Lung microvascular endothelial cell (primary cell): ENCODE results near the gene NPIPB13. TPM values are rescaled to one million over a fixed set of nuclear protein-coding genes. Genes with fewer than 3 reads are reported as not detected.
"Not testable (repeated sequence)": the region's sequence is repeated elsewhere in the genome, so short reads cannot be mapped to it uniquely, and the experiment has no call there.

Experiments used
- DNase-seq, 2 donors: peaks; one replicate each; pipeline versions ENCODE4 v3.0.0 to v3.0.0-alpha.2; 2010; ENCODE audit warnings: low read depth in 2 of 2
- total RNA-seq: library from RNA; depleted of rRNA; stranded (reverse); fragments of >200 nt; gene quantifications from 2 replicates; pipeline ENCODE4 v1.2.1, GENCODE V29; 2014

Gene NPIPB13
- total RNA-seq, result 0.22 and 0.60 TPM in 2 replicates

DNA sequence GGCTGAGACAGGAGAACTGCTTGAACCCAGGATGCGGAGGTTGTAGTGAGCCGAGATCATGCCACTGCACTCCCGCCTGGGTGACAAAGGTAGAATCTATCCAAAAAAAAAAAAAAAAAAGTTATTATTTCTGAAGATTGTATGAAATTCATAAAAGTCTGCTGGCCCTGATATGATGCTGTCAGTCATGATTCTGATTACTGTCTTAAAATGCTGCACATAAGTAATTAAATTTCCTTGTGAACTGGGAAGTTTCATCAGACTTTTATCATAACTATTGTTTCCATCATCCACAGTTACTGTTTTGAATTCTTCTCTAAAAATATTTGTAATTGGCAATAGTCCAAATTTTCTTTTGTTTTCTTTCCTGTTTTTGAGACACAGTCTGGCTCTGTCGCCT lies at the start of gene NPIPB13:
Gene NPIPB13, minus strand, starts transcription at position 101 of the 400 bp plus-strand sequence. CDS start 2,906 bp downstream, outside the sequence.
- DNase-seq, result not testable (repeated sequence)

DNA sequence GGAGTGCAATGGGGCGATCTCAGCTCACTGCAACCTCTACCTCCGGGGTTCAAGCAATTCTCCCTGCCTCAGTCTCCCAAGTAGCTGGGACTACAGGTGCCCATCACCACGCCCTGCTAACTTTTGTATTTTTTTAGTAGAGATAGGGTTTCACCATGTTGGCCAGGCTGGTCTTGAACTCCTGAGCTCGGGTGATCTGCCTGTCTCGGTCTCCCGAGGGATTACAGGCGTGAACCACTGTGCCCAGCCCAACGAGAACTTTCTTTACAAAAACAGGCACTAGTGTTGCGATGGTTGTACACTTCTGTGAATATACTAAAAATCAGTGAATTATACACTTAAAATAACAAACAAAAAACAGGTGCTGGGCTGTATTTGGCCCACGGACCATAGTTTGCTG lies 34.1 kb upstream of the NPIPB13 start:
- DNase-seq, result not testable (repeated sequence)

DNA sequence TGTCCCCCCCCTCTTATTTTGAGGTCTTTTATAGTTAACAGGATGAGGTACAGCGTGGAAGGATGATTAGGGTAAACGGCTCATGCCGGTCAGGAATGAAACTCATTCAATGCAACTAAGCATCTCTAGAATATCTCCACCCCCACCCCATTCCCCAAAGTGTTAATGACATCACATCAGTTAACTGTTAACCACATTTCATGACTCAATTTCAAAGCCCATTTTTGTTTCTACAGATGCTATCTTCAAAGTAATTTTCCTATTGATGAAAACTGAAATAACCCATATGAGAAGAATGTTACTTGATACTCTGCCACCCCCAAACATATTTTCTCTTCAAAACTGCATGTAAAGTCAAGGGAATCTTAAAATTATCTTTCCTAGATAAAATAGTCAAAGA lies 30.2 kb upstream of the NPIPB13 start:
- DNase-seq, result not testable (repeated sequence)

DNA sequence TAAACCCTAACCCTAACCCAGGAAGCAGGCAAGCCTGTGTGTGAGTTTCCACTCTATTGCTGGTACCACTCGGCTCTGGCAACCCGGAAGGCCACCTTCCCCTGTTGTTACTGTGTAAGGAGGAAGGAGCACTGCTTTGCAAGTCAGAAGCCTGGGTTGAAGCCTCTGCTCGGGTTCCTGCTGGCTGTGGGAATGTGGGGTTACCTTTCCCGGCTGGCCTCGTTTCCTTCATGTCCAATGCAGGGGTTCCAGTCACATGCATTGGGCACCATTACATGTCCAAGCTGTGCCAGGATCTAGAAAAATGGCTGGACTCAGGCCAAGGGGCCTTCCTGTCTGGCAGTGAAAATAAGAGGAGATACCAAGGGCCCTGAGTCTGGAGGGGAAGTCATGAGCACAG lies 31.2 kb downstream of the NPIPB13 start:
- DNase-seq, result not testable (repeated sequence)

DNA sequence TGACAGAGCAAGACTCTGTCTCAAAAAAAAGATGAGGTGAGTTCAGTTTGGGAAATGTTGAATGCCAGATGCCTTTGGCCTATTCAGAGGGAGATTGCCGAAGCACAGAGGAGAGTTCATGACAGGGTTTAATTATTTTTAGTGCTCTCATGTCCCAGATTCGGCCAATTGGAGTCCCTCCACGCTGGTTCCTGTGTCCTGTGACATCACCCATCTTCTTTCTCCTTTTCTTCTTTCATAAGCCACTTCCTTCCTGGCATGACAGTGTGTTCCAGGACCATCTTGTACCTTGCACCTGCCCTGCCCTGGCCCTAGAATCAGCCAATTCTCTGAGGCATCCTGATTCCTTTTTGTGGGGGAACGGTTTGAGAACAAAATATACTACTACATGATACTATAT lies 36.9 kb downstream of the NPIPB13 start:
- not testable (repeated sequence) for DNase-seq

DNA sequence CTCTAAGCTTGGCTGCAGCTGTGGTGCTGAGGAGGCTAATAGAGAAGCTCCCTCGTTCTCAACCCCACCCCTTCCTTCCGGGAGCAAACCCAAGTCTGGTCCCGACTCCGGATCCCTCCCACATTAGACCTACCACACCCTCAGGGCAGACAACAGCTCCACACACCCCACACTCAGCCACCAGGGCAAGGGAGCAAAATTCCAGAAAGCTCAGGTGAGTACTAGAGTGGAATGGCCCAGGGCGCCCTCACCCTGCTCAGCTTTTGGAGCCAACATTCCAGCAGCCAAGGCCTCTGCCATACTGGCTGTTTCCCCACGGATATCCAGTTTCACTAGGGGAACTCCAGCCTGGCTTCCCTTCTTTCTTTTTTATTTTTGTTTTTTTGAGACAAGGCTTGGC lies 39.2 kb downstream of the NPIPB13 start:
- DNase-seq, result not testable (repeated sequence)

DNA sequence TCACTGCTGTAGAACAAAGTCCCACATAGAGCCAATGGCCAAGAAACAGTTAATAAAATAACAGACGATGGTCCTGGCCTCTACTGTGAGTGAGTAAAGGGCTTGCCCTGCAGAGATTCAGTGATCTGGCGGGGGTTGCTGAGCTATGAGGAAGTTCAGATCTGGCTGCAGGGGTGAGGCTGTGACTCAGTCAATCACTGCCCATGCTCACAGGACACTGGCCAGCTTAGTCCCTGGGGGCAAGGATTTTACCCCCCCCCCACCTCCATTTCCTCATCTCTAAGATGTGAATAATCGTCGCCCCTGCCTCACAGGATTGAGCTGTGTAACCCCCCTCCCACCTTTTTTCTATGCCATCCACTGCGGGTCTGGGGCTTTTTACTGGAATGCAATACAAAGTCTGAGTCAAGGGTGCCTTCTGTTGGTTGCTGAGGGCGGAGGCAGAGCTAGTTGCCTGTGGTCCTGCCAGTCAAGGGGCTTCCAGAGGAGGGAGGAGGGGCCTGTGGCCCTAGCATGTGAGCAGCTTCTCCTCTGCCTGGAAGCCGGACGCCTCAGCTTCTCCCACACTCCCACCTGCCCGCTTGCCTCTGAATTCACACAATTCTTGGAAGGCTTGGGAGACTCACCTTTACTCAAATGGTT lies 41.1 kb downstream of the NPIPB13 start:
- DNase-seq, result not testable (repeated sequence)

DNA sequence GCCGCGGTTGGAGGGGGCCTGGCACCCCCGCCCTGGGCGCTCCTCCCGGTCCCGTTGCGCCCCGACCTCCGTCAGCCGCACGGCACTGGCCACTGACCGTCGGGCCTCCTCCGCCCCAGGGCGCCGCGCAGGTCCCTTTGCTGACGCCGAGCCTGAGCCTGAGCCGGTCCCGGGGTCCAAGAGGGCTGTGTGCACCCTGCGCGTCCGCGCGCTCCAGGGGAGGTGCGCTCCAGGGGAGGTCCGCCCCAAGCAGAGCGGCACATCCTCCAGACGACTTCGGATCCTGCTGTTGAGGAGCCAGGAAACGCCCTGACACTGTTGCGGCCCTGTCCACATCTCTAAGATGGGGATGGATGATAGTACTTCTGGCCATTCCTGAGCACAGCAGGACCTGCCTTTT lies 42.0 kb downstream of the NPIPB13 start:
- not testable (repeated sequence) for DNase-seq

DNA sequence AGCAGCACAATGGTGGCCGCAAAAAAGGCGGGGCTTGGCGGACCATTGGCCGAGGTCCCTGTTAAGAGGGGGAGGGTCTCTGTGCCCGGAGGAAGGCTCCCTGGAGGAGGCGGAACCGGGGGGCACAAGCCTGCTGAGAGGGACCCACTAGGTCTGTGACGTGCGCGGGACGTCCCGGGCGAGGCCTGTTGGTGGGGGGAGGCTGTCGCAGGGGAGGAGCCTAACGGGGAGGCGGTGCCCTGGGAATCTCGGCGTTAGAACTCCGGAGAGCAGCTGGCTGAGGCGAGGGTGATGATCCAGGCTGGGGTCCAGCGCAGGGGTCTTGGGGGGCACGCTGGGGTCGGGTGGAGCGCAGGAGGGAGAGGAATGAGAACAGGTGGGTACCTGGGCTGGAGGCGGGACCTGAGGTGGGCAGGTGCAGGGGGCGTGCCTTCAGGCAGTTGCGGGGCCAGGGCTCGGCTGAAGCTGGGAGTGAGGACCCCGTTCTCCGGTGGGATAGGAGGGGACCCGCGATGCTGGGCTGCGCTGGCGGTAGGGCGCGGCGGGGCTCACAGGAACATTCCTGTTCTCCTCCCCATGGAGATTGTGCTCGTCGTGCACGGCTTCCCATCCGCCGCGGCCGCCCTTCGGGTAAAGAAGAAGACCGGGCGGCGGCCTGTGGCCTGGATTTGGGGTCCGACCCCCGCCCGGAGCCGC lies 42.6 kb downstream of the NPIPB13 start:
- not testable (repeated sequence) for DNase-seq

DNA sequence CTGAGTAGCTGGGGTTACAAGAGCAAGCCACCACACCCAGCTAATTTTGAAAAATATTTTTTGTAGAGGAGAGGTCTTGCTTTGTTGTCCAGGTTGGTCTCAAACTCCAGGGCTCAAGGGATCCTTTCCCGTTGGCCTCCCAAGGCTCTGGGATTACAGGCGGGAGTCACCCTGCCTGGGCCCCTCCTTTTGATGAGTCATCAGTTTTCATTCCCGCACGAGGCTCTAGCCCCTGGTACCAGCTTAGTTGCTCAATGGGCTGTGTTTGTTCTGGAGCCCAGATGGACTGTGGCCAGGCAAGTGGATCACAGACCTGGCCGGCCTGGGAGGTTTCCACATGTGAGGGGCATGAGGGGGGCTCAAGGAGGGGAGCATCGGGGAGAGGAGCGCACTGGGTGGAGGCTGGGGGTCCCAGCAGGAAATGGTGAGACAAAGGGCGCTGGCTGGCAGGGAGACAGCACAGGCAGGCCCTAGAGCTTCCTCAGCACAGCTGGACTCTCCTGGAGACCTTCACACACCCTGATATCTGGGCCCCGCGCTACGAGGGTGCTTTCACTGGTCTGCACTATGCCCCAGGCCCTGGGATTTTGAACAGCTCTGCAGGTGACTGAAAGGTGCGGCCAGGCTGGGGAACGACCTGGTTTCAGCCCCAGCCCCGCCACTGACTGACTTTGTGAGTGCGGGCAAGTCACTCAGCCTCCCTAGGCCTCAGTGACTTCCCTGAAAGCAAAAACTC lies 48.5 kb downstream of the NPIPB13 start:
- DNase-seq, result not testable (repeated sequence)

DNA sequence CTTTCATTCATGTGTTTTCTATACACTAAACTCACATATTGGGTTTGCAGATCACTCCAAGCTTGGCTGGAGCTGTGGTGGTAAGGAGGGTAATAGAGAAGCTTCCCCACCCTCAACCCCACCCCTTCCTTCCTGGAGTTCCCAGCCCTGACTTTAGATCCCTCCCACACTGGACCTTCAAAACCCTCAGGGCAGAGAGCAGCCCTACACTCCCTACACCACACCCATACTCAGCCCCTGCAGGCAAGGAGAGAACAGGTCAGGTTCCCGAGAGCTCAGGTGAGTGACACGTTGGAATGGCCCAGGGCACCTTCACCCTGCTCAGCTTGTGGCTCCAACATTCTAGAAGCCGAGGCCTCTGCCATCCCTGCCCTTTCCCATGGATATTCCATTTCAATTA lies 49.2 kb downstream of the NPIPB13 start, which contains the start of gene SULT1A3:
Gene SULT1A3, plus strand, starts transcription at position 207 of the 400 bp plus-strand sequence. CDS start 1,474 bp downstream, outside the sequence.
- not testable (repeated sequence) for DNase-seq

Other genes with a start within 250 kb of the NPIPB13 start
- under 0.01 and 0.20 TPM in 2 replicates for gene DOC2A, start 237.5 kb downstream of the NPIPB13 start, total RNA-seq
- gene C16orf92, start 225.3 kb downstream of the NPIPB13 start, total RNA-seq, result not detected in 2 replicates
- not detected in 2 replicates for gene TLCD3B, start 217.2 kb downstream of the NPIPB13 start, total RNA-seq
- gene ALDOA, start 182.7 kb downstream of the NPIPB13 start, total RNA-seq, result 319 and 337 TPM in 2 replicates
- gene PPP4C, start 172.5 kb downstream of the NPIPB13 start, total RNA-seq, result 174 and 199 TPM in 2 replicates
- gene TBX6, start 156.6 kb downstream of the NPIPB13 start, total RNA-seq, result under 0.01 TPM in 2 replicates
- 14.4 and 29.4 TPM in 2 replicates for gene YPEL3, start 152.3 kb downstream of the NPIPB13 start, total RNA-seq
- gene GDPD3, start 134.9 kb downstream of the NPIPB13 start, total RNA-seq, result 0.22 and 1.4 TPM in 2 replicates
- gene MAPK3, start 125.3 kb downstream of the NPIPB13 start, total RNA-seq, result 30.1 and 49.0 TPM in 2 replicates
- gene CORO1A, start 64.9 kb downstream of the NPIPB13 start, total RNA-seq, result 0.79 and 1.5 TPM in 2 replicates
- 20.4 and 25.3 TPM in 2 replicates for gene BOLA2B, start 54.8 kb downstream of the NPIPB13 start, total RNA-seq
- 35.9 and 44.2 TPM in 2 replicates for gene SLX1A, start 54.6 kb downstream of the NPIPB13 start, total RNA-seq
- gene SULT1A3, start 49.2 kb downstream of the NPIPB13 start, total RNA-seq, result 1.1 and 2.2 TPM in 2 replicates
- 31.6 and 31.9 TPM in 2 replicates for gene CD2BP2, start 106.8 kb upstream of the NPIPB13 start, total RNA-seq
- 16.6 and 22.4 TPM in 2 replicates for gene TBC1D10B, start 122.0 kb upstream of the NPIPB13 start, total RNA-seq
- gene MYL11, start 126.3 kb upstream of the NPIPB13 start, total RNA-seq, result not detected in 2 replicates
- gene SEPTIN1, start 134.1 kb upstream of the NPIPB13 start, total RNA-seq, result 0.20 TPM in 1 of 2 replicates, not detected in the other
- 11.1 and 11.6 TPM in 2 replicates for gene ZNF48, start 146.9 kb upstream of the NPIPB13 start, total RNA-seq
- gene ZNF771, start 159.1 kb upstream of the NPIPB13 start, total RNA-seq, result 8.3 and 10.5 TPM in 2 replicates
- 54.8 and 57.5 TPM in 2 replicates for gene DCTPP1, start 181.6 kb upstream of the NPIPB13 start, total RNA-seq
- gene SEPHS2, start 197.4 kb upstream of the NPIPB13 start, total RNA-seq, result 11.8 and 17.9 TPM in 2 replicates
- gene ITGAL, start 224.3 kb upstream of the NPIPB13 start, total RNA-seq, result not detected in 2 replicates